Measurements from ENCODE around the gene CDR2L. TPM values are rescaled to one million over a fixed set of nuclear protein-coding genes. Genes with fewer than 3 reads are reported as not detected.

CDR2L gene
- total RNA-seq, 4 donors from 2014 or later: 2.0 to 5.6 (median 3.6) TPM

DNA sequence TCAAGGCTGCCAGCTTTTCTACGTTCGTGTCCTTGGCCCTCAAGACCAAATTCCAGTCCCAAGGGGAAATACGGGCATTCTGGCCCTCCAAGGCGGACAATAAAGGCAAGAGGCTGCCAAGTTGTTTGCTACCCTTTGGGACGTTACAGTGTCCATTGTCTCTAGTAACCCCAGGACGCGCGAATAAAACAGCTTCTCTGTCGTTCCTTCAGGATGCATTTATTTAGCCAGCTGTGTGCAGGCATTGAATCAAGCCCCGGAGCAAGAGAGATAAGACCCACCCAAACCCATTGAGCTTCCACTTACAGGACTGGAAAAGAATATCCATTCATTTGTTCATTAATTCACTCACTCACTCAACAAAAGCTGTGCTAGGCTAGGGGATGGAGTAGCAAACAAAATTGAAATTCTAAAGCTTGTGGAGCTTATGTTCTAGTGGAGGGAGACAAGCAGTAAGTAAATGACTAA, 25.7 kb downstream of the CDR2L start:
- in situ Hi-C loops (cut with MboI; ENCODE audit: low pct_ligation_motif_present in 1 of 4, low pct_unique_long_range_greater_than_20kb in 1 of 4, low sequenced_read_pairs in 3 of 4): no loop called here
- H3K9me3 ChIP-seq: no peaks in the 10 kb centered on the region
- 4% methylated on average over 10 of the region's 10 CpGs; no CpG with 5 or more reads in 1 of the 2 donors for WGBS, 2 donors (ENCODE audit: low coverage in 1 of 2)
- peak overlapping the region; percentile 51 to 86 (median 82) for H3K4me3 ChIP-seq
- no peak for TF ChIP-seq POLR2A (IDR thresholded peaks at IDR 0.05)
- no peak for TF ChIP-seq POLR2AphosphoS5 (IDR thresholded peaks at IDR 0.05)
- no peak for TF ChIP-seq EP300 (IDR thresholded peaks at IDR 0.05; ENCODE audit: low read depth)
- intact Hi-C loops (cut with DNase I; ENCODE audit: low total_unique reads): loop anchor here (10.0 kb wide), 1 partner anchor 48 kb away; no protein-coding TSS in a partner anchor
- peaks cover 21 to 42% (median 26%) of the 10 kb centered on the region in 4 donors for H3K4me1 ChIP-seq
- DNase-seq: no peak
- no peaks in the 10 kb centered on the region for H3K36me3 ChIP-seq
- peak overlapping the region; percentile 88 to 96 (median 94) for H3K27ac ChIP-seq
- H3K27me3 ChIP-seq: no peaks in the 10 kb centered on the region

DNA sequence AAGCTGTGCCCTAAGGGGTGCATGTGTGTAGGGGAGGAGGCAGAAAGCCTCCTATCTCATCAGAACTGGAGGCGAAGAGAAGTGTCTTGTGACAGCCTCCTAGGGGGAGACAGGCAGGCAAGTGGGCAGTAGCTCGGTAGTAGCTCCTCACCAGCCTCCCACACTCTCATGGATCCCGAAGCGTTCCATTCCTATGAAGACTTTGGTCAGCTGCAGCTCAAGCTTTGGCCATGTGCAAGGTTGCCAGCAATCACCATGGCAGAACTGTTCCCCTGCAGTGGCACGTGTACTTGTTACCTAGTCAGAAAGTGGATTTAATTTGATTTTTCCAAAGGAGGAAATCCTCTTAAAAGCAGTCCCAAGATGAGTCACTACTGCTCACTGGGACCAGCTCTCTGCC, 31.7 kb downstream of the CDR2L start:
- in situ Hi-C loops (cut with MboI; ENCODE audit: low pct_ligation_motif_present in 1 of 4, low pct_unique_long_range_greater_than_20kb in 1 of 4, low sequenced_read_pairs in 3 of 4) (no loop called here), intact Hi-C loops (cut with DNase I; ENCODE audit: low total_unique reads) (loop anchor here (10.0 kb wide), 1 partner anchor 54 kb away; no protein-coding TSS in a partner anchor)
- H3K27me3 ChIP-seq: no peaks in the 10 kb centered on the region
- H3K36me3 ChIP-seq: peaks cover 0 to 22% (median 10%) of the 10 kb centered on the region in 4 donors
- H3K27ac ChIP-seq: no peak overlapping the region
- DNase-seq: no peak
- H3K4me3 ChIP-seq: no peak overlapping the region
- no peaks in the 10 kb centered on the region for H3K9me3 ChIP-seq
- TF ChIP-seq EP300 (IDR thresholded peaks at IDR 0.05; ENCODE audit: low read depth) (no peak), POLR2AphosphoS5 (IDR thresholded peaks at IDR 0.05) (no peak), POLR2A (IDR thresholded peaks at IDR 0.05) (no peak)
- TF ChIP-seq, protein P1, sequence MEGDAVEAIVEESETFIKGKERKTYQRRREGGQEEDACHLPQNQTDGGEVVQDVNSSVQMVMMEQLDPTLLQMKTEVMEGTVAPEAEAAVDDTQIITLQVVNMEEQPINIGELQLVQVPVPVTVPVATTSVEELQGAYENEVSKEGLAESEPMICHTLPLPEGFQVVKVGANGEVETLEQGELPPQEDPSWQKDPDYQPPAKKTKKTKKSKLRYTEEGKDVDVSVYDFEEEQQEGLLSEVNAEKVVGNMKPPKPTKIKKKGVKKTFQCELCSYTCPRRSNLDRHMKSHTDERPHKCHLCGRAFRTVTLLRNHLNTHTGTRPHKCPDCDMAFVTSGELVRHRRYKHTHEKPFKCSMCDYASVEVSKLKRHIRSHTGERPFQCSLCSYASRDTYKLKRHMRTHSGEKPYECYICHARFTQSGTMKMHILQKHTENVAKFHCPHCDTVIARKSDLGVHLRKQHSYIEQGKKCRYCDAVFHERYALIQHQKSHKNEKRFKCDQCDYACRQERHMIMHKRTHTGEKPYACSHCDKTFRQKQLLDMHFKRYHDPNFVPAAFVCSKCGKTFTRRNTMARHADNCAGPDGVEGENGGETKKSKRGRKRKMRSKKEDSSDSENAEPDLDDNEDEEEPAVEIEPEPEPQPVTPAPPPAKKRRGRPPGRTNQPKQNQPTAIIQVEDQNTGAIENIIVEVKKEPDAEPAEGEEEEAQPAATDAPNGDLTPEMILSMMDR (IDR thresholded peaks at IDR 0.05): no peak
- no peaks in the 10 kb centered on the region for H3K4me1 ChIP-seq
- 98% methylated on average over 5 of the region's 5 CpGs; no CpG with 5 or more reads in 1 of the 2 donors for WGBS, 2 donors (ENCODE audit: low coverage in 1 of 2)

DNA sequence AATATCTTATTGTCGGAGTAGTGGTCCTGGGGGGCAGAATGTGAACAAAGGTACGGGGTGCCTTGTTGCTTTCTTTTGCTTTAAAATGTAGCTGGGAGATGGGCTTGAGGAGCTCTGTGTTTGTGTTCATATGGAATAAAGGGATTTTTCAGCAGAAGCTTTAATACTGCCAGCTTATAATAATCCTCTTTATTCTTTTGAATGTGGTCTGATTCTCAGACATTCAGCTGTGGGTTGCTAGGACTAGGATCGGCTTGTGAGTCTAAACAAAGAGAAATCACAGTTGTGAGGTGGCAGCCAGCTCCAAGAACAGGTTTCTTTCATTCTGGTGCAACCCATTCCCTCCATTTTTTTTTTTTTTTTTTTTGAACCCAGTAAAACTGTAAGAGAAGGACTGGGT, 32.3 kb downstream of the CDR2L start:
- H3K4me1 ChIP-seq: no peaks in the 10 kb centered on the region
- 95 to 100% methylated on average over 3 of the region's 3 CpGs for WGBS, 2 donors (ENCODE audit: low coverage in 1 of 2)
- in situ Hi-C loops (cut with MboI; ENCODE audit: low pct_ligation_motif_present in 1 of 4, low pct_unique_long_range_greater_than_20kb in 1 of 4, low sequenced_read_pairs in 3 of 4): no loop called here
- intact Hi-C loops (cut with DNase I; ENCODE audit: low total_unique reads): loop anchor here (10.0 kb wide), 1 partner anchor 55 kb away; no protein-coding TSS in a partner anchor
- no peaks in the 10 kb centered on the region for H3K27me3 ChIP-seq
- TF ChIP-seq EP300 (IDR thresholded peaks at IDR 0.05; ENCODE audit: low read depth) (no peak), POLR2A (IDR thresholded peaks at IDR 0.05) (no peak), POLR2AphosphoS5 (IDR thresholded peaks at IDR 0.05) (no peak)
- TF ChIP-seq, protein P1 (IDR thresholded peaks at IDR 0.05): no peak
- peaks cover 0 to 22% (median 10%) of the 10 kb centered on the region in 4 donors for H3K36me3 ChIP-seq
- no peak overlapping the region for H3K4me3 ChIP-seq
- H3K9me3 ChIP-seq: no peaks in the 10 kb centered on the region
- no peak overlapping the region for H3K27ac ChIP-seq
- no peak for DNase-seq

DNA sequence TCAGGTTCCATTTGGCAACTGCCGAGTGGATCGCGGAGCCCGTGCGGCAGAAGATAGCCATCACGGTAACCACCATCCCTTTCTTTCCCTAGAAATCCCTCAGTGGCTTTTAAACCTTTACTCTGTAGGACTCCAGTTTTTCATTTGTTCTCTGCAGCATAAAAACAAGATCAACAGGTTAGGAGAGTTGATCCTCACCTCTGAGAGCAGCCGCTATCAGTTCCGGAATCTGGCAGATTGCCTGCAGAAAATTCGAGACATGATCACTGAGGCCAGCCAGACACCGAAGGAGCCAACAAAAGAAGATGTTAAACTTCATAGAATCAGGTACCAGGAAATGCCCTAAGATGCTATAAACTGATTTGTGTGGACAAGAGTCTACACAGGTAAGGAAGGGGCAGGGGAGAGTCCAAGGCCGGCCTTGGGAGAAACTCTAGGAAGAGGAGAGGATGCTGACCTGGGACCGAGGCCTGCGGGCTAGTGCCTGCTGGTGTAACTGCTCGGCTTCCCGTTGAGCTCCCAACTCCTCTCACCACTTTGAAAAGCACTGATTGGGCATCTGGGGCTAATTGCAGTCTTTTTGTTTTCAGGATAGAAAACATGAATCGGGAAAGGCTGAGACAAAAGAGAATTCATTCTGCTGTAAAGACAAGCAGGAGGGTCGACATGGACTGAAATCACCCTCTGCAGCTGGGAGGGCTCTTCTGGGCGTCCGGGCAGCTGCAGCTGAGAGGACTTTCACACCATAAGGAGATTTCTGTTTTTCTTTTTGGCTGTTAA, 33.1 kb downstream of the CDR2L start:
- Histone ChIP-seq H3K27me3 (no peaks in the 10 kb centered on the region), H3K4me1 (no peaks in the 10 kb centered on the region), H3K4me3 (no peak overlapping the region), H3K27ac (no peak overlapping the region), H3K36me3 (peaks cover 0 to 22% (median 10%) of the 10 kb centered on the region in 4 donors), H3K9me3 (no peaks in the 10 kb centered on the region)
- 89 to 90% methylated on average over 12 to 19 of the region's 19 CpGs for WGBS, 2 donors (ENCODE audit: low coverage in 1 of 2)
- intact Hi-C loops (cut with DNase I; ENCODE audit: low total_unique reads) (no loop called here), in situ Hi-C loops (cut with MboI; ENCODE audit: low pct_ligation_motif_present in 1 of 4, low pct_unique_long_range_greater_than_20kb in 1 of 4, low sequenced_read_pairs in 3 of 4) (no loop called here)
- no peak for DNase-seq
- TF ChIP-seq POLR2AphosphoS5 (IDR thresholded peaks at IDR 0.05) (no peak), EP300 (IDR thresholded peaks at IDR 0.05; ENCODE audit: low read depth) (no peak), POLR2A (IDR thresholded peaks at IDR 0.05) (no peak)
- TF ChIP-seq, protein P1 (IDR thresholded peaks at IDR 0.05): no peak
